ENCODE measurements around the gene INSRR.

DNA sequence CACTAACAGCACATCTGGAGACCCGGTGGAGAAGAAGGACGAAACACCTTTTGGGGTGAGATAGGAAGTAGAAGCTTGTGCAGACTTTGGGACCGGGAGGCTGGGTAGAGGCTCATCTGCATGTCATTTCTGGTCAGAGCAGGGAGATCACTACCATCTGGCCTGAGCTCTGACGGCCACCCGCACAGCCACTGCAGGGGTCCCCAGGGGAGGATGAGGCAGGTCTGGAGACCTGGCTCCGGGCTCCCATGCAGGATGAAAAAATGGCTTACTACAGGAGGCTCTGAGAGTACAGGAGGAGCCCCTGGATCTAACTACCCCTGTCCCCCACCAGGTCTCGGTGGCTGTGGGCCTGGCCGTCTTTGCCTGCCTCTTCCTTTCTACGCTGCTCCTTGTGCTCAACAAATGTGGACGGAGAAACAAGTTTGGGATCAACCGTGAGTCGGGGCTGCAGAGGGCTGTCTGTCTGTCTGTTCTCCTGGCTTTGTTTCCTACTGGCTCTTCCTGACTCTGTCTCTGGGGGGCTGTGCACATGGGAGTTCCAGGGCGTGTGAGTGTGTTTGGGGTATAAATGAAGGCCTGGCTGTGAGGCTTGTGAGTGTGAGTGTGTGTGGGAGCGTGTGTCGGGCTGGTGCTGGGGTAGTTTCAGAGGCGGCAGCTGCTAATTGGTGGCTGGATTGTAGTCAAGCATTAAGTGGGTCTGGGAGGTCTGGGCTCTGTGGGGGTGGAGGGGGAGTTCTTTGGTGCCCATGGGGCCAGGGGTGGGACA, 15.8 kb upstream of the INSRR start:
- no peak for TF ChIP-seq GATA3 (IDR thresholded peaks at IDR 0.05; ENCODE audit: low read depth, low read length)
- TF ChIP-seq GATA2 (IDR thresholded peaks at IDR 0.05; ENCODE audit: low read depth, low read length), result no peak

Data from SH-SY5Y (cell line).